Measurements from ENCODE around the gene SH3GL3.

GRCh38 chr15:83444936-83445335, 2.2 kb upstream of the SH3GL3 start:
- no peak for TF ChIP-seq MAX (IDR thresholded peaks at IDR 0.05)
- TF ChIP-seq REST (IDR thresholded peaks at IDR 0.05; ENCODE audit: low read depth): no peak
- TF ChIP-seq EP300 (IDR thresholded peaks at IDR 0.05; ENCODE audit: borderline replicate concordance): no peak

All from Ishikawa (cell line).